Measurements from ENCODE around the gene HCN4. TPM values are rescaled to one million over a fixed set of nuclear protein-coding genes. Genes with fewer than 3 reads are reported as not detected.

Gene HCN4
- total and polyA plus RNA-seq, 2 donors (not counting 3 experiments of a cell fraction or from before 2014, with no cell fraction given), result 0.01 TPM; not detected in 1

DNA sequence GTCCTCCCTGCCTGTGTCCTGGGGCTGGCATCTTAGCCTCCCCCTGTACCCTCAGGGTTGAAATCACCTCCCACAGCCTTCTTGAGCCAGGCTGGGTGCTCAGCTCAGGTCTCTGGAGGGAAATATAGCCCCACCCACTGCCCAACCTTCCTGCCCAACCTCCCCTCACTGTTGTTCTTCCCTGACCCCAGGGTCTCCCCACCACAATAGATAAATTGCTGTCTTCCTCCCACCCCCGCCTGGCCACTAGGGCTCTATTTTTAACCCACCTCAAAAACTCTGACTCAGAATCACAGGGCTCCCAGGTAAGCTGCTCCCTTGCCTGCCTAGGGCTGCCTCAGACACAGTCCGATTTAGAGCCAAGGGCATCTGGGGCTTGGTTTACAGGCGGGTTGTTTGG lies 15.0 kb downstream of the HCN4 start:
- Histone ChIP-seq H3K27ac (ENCODE audit: insufficient read depth, low read depth, low read length) (no peak overlapping the region), H4K20me1 (replicated peaks; ENCODE audit: control insufficient read depth, extremely low read depth, insufficient read depth, low read length) (no peaks in the 10 kb centered on the region), H3K9me3 (replicated peaks; ENCODE audit: control insufficient read depth, insufficient read depth, low read length) (no peaks in the 10 kb centered on the region), H3K4me3 (replicated peaks in 1 of 3; ENCODE audit: insufficient read depth in 1 of 3, low read depth in 1 of 3, low read length in 3 of 3) (no peak overlapping the region), H3K36me3 (ENCODE audit: control insufficient read depth in 2 of 2, extremely low read depth in 1 of 2, insufficient read depth in 2 of 2, low read length in 2 of 2) (no peaks in the 10 kb centered on the region), H3K9ac (replicated peaks; ENCODE audit: extremely low read depth, insufficient read depth, low read length) (no peak overlapping the region), H3K9me1 (replicated peaks; ENCODE audit: control insufficient read depth, extremely low read depth, insufficient read depth, low read length) (no peaks in the 10 kb centered on the region), H3K4me2 (ENCODE audit: insufficient read depth, low read length) (no peak overlapping the region), H3K27me3 (ENCODE audit: control insufficient read depth in 2 of 2, insufficient read depth in 2 of 2, low read length in 2 of 2) (no peaks in the 10 kb centered on the region), H3K79me2 (ENCODE audit: control insufficient read depth, insufficient read depth, low read length) (no peaks in the 10 kb centered on the region), H3K4me1 (ENCODE audit: control insufficient read depth, extremely low read depth, insufficient read depth, low read length) (no peaks in the 10 kb centered on the region), H2AFZ (ENCODE audit: low read depth, low read length) (no peak overlapping the region)
- TF ChIP-seq GATA2 (IDR thresholded peaks at IDR 0.05; ENCODE audit: insufficient read depth, insufficient read length, low read depth, low read length) (no peak), MYC (IDR thresholded peaks at IDR 0.05; ENCODE audit: low read depth, low read length) (no peak), EZH2 (IDR thresholded peaks at IDR 0.05; ENCODE audit: borderline replicate concordance, low read depth, low read length, severe bottlenecking) (no peak), JUN (IDR thresholded peaks at IDR 0.05; ENCODE audit: borderline replicate concordance, insufficient read depth, insufficient read length, low read depth) (no peak), FOS (IDR thresholded peaks at IDR 0.05; ENCODE audit: borderline replicate concordance, insufficient read depth, low read length) (no peak), POLR2A (IDR thresholded peaks at IDR 0.05; ENCODE audit: low read depth, low read length) (no peak), POLR2AphosphoS5 (IDR thresholded peaks at IDR 0.05; ENCODE audit: insufficient read depth, low read depth, low read length) (no peak)
- TF ChIP-seq, protein P1, sequence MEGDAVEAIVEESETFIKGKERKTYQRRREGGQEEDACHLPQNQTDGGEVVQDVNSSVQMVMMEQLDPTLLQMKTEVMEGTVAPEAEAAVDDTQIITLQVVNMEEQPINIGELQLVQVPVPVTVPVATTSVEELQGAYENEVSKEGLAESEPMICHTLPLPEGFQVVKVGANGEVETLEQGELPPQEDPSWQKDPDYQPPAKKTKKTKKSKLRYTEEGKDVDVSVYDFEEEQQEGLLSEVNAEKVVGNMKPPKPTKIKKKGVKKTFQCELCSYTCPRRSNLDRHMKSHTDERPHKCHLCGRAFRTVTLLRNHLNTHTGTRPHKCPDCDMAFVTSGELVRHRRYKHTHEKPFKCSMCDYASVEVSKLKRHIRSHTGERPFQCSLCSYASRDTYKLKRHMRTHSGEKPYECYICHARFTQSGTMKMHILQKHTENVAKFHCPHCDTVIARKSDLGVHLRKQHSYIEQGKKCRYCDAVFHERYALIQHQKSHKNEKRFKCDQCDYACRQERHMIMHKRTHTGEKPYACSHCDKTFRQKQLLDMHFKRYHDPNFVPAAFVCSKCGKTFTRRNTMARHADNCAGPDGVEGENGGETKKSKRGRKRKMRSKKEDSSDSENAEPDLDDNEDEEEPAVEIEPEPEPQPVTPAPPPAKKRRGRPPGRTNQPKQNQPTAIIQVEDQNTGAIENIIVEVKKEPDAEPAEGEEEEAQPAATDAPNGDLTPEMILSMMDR (IDR thresholded peaks at IDR 0.05; ENCODE audit: extremely low read depth in 1 of 2, insufficient read depth in 1 of 2, low read depth in 1 of 2, low read length in 2 of 2), result no peak
- TF ChIP-seq, protein P2, sequence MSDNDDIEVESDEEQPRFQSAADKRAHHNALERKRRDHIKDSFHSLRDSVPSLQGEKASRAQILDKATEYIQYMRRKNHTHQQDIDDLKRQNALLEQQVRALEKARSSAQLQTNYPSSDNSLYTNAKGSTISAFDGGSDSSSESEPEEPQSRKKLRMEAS (IDR thresholded peaks at IDR 0.05; ENCODE audit: insufficient read depth, insufficient read length), result no peak
- dilution Hi-C loops (cut with MboI; ENCODE audit: extremely low pct_ligation_motif_present, low sequenced_read_pairs), result no loop called here
- intact Hi-C loops (cut with micrococcal nuclease), result no loop called here
- BruUV-seq (replicated peaks), result no TSS peak
- ChIA-PET POLR2A (no interaction called here), CTCF (no interaction called here)
- DNase-seq (ENCODE audit: low read depth, low spot score), result no peak
- no peak for FAIRE-seq

Data from endothelial cell of umbilical vein (primary cell).